ENCODE results near the gene LAMTOR1.

GRCh38 chr11:72075756-72076155, 27.3 kb downstream of the LAMTOR1 start:
- TF ChIP-seq POLR2A (IDR thresholded peaks at IDR 0.05) (no peak), CTCF (IDR thresholded peaks at IDR 0.05) (no peak)

Data from Peyer's patch (tissue), 4 donors.